HAP-1 (cell line): ENCODE data around the gene AUTS2.

Source experiments
- DNase-seq, 2 experiments: peaks; one replicate each; pipeline ENCODE4 v3.0.0-alpha.2; 2016 to 2020; ENCODE audit warnings: low spot score in 2 of 2
- H3K27me3 ChIP-seq: fragments of 250-450 bp; sonication (Bioruptor Pico); 2 replicates; pipeline ENCODE4 v1.5.1; 2020; ENCODE audit warnings: low read depth, mild to moderate bottlenecking, moderate library complexity
- H3K36me3 ChIP-seq: fragments of 250-450 bp; sonication (Bioruptor Pico); replicated peaks from 2 replicates; pipeline ENCODE4 v1.5.1; 2020; ENCODE audit warnings: mild to moderate bottlenecking
- H3K4me1 ChIP-seq: fragments of 250-450 bp; sonication (Bioruptor Pico); 2 replicates; pipeline ENCODE4 v1.5.1; 2020; ENCODE audit warnings: mild to moderate bottlenecking
- H3K4me3 ChIP-seq: fragments of 250-450 bp; sonication (Bioruptor Pico); 2 replicates; pipeline ENCODE4 v1.5.1; 2020; ENCODE audit warnings: mild to moderate bottlenecking, moderate library complexity
- H3K9me3 ChIP-seq: fragments of 250-450 bp; sonication (Bioruptor Pico); 2 replicates; pipeline ENCODE4 v1.5.1; 2020; ENCODE audit warnings: mild to moderate bottlenecking, moderate library complexity
- in situ Hi-C: fragments of 300-500 bp; cut with MboI; formaldehyde crosslinking; loops from 3 replicates; pipeline ENCODE4 v1.14.3; 2020; ENCODE audit warnings: low sequenced_read_pairs, inconsistent platforms, mixed read lengths

AUTS2 gene

DNA sequence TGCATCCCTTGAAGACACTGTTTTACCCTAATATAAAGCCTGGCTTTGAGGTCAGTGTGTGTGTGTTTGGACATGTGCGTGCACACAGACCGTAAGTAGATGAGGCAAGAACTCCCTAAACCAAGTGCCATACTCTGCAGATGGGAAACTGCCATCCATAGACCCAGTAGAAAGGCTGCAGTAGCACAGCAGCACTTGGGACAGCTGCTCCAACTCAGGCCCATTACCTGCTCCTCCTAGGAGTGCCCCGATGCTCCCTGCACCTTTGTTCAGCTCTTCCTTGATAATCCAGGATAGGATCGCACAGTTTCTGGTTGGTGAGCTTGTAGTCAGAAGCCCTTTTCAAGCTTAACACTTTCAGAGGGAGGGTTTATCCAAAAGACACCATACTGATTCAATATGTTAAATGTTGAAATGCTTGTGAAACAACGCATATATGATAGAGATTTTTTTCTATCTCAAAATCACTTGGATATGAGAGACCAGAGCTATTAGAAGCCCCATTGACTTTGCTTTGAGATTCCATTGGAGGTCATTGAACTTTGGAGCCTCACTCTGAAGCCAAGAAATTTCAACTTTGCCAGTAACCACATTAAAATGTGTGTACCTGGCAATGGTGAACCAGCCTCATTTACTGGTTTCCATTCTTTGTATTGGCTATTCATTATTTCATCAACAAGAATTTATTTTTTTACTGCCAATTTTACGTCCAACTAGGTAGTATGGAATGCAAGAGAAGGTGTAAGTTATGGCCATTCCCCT is 776.7 kb downstream of the AUTS2 start:
- Histone ChIP-seq H3K4me3 (no peak overlapping the region), H3K27me3 (no peaks in the 10 kb centered on the region), H3K36me3 (no peaks in the 10 kb centered on the region), H3K9me3 (no peaks in the 10 kb centered on the region), H3K4me1 (no peaks in the 10 kb centered on the region)
- in situ Hi-C loops: no loop called here
- DNase-seq: no peak

DNA sequence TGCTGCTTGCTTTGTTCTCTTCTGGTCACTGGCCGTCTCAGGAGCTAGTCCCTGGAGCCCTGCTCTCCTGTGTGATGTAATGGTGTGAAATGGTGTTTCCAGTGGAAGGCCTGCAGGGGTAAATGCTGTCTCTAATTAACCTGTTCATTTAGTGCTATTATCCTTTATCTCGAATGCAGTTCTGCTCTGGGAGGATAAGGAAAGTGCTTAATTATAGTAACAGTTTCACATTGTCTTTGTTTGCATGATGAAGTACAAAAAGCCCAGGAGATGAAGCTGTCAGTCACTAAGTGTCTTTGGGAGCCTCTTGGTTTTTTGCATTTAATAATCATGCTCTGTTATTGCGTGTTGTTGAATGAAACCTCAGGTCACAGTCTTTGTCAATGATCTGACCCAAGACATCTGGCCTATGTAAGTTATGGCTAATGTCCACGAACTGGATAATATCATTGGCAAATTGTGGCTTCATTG is 778.3 kb downstream of the AUTS2 start:
- Histone ChIP-seq H3K27me3 (no peaks in the 10 kb centered on the region; the same call in 1 of the 2 replicates), H3K4me3 (no peak overlapping the region), H3K9me3 (no peaks in the 10 kb centered on the region), H3K36me3 (no peaks in the 10 kb centered on the region), H3K4me1 (no peaks in the 10 kb centered on the region)
- DNase-seq: no peak
- in situ Hi-C loops: no loop called here

DNA sequence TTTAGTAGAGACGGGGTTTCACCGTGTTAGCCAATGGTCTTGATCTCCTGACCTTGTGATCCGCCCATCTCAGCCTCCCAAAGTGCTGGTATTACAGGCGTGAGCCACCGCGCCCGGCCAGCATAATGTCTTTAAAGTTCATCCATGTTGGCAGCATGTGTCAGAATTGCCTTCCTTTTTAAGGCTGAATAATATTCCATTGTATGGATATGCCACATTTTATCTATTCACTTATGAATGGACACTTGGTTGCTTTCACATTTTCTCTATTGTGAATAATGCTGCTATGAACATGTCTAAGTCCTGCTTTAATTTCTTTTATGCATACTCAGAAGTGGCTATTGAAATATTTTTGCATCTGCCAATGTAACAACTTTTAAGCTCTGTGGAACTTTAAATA is 779.7 kb downstream of the AUTS2 start:
- Histone ChIP-seq H3K4me1 (no peaks in the 10 kb centered on the region), H3K9me3 (no peaks in the 10 kb centered on the region), H3K4me3 (no peak overlapping the region), H3K27me3 (no peaks in the 10 kb centered on the region; the same call in 1 of the 2 replicates), H3K36me3 (no peaks in the 10 kb centered on the region)
- in situ Hi-C loops: no loop called here
- DNase-seq: no peak

DNA sequence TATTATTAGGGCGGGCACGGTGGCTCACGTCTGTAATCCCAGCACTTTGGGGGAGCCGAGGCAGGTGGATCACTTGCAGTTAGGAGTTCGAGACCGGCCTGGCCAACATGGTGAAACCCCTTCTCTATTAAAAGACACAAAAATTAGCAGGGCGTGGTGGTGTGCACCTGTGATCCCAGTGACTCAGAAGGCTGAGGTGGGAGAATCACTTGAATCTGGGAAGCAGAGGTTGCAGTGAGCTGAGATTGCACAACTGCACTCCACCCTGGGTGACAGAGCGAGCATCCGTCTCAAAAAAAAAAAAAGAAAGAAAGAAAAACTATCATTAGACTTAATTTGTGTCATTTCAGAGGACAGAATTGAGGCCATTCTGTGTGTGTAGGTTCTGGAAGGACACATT is 780.9 kb downstream of the AUTS2 start:
- Histone ChIP-seq H3K4me3 (no peak overlapping the region), H3K9me3 (no peaks in the 10 kb centered on the region), H3K36me3 (no peaks in the 10 kb centered on the region), H3K4me1 (no peaks in the 10 kb centered on the region), H3K27me3 (no peaks in the 10 kb centered on the region; the same call in 1 of the 2 replicates)
- in situ Hi-C loops: no loop called here
- DNase-seq: no peak

DNA sequence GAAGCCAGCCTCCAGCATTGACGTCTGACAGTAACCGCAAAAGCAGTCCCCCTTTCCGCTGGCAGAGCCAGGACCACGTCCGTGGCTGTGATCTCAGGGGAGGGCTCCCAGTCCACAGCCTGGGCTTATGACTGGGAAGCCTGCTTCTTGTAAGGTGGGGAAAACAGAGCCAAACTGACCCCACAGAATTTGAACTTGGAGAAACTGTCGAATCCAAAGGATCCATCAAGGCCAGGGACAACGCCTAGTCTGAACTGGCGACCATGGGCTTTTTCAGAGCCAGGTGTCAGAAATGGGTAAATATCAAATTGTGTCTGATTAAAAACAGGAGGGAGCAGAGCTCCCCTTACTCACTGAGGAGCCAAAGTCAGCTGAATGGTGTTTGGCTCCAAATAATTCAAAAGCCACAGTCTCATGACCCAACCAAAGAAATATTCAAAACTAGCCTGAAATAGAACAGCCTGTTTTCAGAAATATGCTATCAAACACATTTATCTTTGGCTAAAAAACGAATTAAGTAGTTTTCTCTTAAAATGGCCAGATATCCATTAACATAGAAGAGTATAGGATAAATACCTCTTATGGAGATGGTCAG is 782.2 kb downstream of the AUTS2 start:
- in situ Hi-C loops: no loop called here
- Histone ChIP-seq H3K4me1 (no peaks in the 10 kb centered on the region), H3K36me3 (no peaks in the 10 kb centered on the region), H3K9me3 (no peaks in the 10 kb centered on the region), H3K4me3 (no peak overlapping the region), H3K27me3 (no peaks in the 10 kb centered on the region; the same call in 1 of the 2 replicates)
- DNase-seq: no peak

DNA sequence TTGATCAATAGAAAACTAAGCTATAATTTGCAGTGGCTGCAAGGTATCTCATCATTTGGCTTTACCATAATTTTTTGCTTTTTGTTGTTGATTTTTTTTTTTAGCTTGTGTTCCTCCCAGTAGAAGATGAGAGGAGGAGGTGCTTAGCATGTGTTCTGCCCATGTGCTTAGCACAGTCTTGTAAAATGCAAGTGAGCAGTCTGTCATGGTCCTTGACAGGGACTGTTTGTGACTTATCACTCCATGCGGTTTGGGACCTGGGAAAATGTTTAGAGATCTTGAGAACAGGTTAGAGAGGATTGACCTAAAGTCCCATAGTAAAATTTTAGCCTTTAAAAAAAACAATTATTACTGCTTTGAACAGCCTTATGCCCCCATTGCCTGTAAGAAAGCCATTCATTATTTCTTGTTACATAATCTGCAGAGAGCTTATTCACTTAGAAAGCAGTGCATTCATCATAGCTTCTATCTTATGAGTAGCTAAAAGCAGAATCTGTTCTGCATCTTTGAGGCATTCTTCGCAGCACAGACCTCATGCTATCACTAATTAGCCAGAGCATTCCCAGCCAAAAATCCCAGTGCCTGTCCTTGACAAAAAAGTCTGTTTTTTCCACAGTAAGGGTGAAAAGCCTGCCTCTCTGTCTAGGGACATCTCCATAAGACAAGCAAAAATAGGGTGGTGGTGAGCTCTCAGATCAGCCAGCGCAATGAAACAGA is 784.9 kb downstream of the AUTS2 start:
- H3K27me3 ChIP-seq: no peaks in the 10 kb centered on the region; the same call in 1 of the 2 replicates
- DNase-seq: no peak
- in situ Hi-C loops: no loop called here
- H3K4me3 ChIP-seq: no peak overlapping the region
- no peaks in the 10 kb centered on the region for H3K4me1 ChIP-seq
- no peaks in the 10 kb centered on the region for H3K9me3 ChIP-seq
- H3K36me3 ChIP-seq: no peaks in the 10 kb centered on the region

DNA sequence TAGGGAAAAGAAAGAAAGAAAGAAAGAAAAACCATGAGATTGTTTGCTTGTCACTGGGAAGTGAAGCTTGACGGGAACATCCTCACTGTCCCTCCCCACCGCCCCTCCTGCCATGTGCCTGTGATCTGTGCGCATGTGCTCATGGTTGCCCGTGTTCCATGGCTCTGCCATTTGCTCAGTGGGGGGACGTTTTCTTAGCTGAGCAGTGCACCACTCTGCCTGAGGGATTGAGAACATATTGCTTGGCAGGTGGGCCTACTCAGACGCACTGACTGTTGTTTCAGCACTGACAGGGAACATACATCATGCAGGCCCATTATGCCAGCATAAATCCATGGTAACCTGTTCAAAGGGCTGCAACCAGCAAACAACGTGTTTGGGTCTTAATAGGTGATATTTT is 785.7 kb downstream of the AUTS2 start:
- Histone ChIP-seq H3K36me3 (no peaks in the 10 kb centered on the region), H3K4me1 (no peaks in the 10 kb centered on the region), H3K4me3 (no peak overlapping the region), H3K27me3 (no peaks in the 10 kb centered on the region; the same call in 1 of the 2 replicates), H3K9me3 (no peaks in the 10 kb centered on the region)
- DNase-seq: no peak
- in situ Hi-C loops: no loop called here

DNA sequence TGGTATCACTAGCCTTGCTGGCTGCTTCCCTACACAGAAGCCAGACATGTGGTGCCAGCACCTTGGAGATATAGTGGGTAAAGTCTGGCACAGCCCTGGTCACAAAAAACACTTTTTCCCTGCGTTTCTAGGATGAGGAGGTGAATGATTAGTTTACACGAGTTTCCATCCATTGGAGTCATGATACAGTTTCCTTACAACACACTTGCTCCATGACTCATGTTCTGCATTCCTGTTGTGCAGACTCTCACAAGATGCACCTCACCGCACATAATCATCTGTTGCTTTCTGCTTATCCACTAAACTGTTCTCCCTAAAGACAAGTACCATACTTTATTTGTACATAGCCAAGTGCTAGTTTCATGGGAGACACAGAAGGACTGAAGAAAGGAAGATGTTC is 786.6 kb downstream of the AUTS2 start:
- Histone ChIP-seq H3K9me3 (no peaks in the 10 kb centered on the region), H3K4me1 (no peaks in the 10 kb centered on the region), H3K27me3 (no peaks in the 10 kb centered on the region; the same call in 1 of the 2 replicates), H3K4me3 (no peak overlapping the region), H3K36me3 (no peaks in the 10 kb centered on the region)
- no peak for DNase-seq
- in situ Hi-C loops: no loop called here

DNA sequence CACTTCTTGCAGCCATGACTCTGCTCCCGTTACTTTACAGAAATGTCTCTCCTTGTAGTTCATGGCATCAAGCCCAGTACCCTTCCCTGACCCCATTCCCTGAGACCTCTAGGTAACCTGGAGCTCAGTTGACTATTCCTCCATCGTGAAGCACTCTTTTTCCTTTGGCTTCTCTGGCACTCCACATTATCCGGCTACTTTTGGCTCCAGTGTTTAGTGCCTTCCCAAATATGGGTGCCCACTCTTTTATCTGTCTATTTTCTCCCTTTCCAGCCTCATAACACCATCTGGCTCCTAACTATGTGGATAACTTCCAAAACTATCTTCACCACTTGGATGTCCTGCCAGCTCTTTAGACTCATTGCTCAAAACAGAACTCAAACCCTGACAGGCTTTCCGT is 788.9 kb downstream of the AUTS2 start:
- Histone ChIP-seq H3K36me3 (no peaks in the 10 kb centered on the region), H3K27me3 (no peaks in the 10 kb centered on the region), H3K4me3 (no peak overlapping the region), H3K9me3 (no peaks in the 10 kb centered on the region), H3K4me1 (no peaks in the 10 kb centered on the region)
- in situ Hi-C loops: no loop called here
- no peak for DNase-seq

DNA sequence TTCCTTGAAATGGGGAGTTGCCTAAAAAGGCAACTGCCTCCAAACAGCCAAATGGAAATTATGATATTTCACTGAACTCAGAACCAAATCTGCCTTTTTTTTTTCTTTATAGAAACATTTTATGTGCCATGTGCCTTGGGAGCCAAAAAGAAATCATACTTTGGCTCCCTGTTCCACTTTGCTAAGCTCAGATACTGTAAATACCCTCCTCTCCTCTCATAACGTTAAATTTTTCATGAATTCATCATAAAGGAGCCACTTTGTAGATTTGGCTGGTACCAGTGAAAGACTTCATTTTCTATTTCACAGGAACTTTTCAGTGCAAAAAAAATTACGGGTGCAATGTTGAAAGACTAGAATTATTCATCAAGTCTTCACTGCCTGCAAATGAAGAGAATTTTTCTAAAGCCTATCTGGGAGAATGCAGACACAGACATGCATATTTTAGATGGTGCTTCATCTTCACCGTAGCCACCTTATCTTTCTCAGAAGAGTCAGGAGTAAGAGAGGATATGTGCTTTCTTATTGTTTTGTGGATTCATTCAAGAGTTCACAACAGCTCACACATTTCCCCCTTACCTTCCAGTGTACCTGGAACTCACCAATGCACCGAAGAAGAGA is 791.4 kb downstream of the AUTS2 start:
- in situ Hi-C loops: no loop called here
- no peaks in the 10 kb centered on the region for H3K27me3 ChIP-seq
- no peak overlapping the region for H3K4me3 ChIP-seq
- no peaks in the 10 kb centered on the region for H3K9me3 ChIP-seq
- no peaks in the 10 kb centered on the region for H3K36me3 ChIP-seq
- no peaks in the 10 kb centered on the region for H3K4me1 ChIP-seq
- no peak for DNase-seq

DNA sequence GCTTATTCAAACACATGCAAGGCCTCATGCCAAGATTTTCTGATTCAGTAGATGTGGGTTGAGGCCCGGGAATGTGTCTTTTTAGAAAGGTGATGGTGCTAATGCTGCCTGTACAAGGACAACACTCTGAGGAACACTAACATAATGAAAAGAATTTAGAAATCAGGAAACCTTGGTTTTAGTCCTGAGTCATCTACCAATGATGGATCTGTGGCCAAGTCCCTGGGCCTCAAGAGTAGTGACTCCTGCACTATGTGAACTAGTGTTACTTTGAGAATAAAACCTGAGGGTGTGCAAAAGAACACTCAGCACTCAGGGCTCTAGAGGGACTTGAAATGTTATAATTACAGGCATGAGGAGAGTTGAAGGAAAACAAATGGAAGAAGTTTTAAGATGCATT is 792.0 kb downstream of the AUTS2 start:
- H3K36me3 ChIP-seq: no peaks in the 10 kb centered on the region
- H3K9me3 ChIP-seq: no peaks in the 10 kb centered on the region
- H3K4me1 ChIP-seq: no peaks in the 10 kb centered on the region
- in situ Hi-C loops: no loop called here
- DNase-seq: no peak
- no peak overlapping the region for H3K4me3 ChIP-seq
- H3K27me3 ChIP-seq: no peaks in the 10 kb centered on the region

DNA sequence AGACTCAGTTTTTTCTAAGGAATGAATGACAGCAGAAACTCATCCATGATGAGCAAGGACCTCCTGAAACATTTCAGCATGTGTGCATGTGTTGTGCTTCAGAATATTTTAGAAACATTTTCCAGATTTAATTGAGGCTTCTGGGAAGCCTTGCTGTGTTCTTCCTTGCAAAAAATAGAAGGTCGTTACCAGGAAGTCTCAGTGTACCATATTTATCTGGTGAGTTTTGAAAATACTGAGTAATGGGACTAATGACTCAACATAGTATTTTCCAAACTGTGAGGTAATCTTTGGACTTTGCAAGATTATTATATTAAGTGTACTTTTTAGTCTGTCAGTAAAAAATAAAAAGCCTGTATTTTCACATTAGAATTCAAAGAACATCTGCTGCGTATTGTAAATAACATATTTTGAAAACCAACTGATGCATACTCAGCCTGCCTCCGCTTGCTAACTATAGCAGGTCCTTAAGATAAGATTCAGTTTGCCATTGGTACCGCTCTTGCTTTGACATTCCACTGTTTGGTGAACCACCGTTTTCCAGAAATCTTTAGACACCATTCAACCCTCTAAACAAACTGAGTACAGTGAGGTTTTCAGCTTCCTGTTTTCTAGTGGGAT is 794.1 kb downstream of the AUTS2 start:
- Histone ChIP-seq H3K36me3 (no peaks in the 10 kb centered on the region), H3K4me1 (no peaks in the 10 kb centered on the region), H3K9me3 (no peaks in the 10 kb centered on the region), H3K27me3 (no peaks in the 10 kb centered on the region), H3K4me3 (no peak overlapping the region)
- in situ Hi-C loops: no loop called here
- no peak for DNase-seq

DNA sequence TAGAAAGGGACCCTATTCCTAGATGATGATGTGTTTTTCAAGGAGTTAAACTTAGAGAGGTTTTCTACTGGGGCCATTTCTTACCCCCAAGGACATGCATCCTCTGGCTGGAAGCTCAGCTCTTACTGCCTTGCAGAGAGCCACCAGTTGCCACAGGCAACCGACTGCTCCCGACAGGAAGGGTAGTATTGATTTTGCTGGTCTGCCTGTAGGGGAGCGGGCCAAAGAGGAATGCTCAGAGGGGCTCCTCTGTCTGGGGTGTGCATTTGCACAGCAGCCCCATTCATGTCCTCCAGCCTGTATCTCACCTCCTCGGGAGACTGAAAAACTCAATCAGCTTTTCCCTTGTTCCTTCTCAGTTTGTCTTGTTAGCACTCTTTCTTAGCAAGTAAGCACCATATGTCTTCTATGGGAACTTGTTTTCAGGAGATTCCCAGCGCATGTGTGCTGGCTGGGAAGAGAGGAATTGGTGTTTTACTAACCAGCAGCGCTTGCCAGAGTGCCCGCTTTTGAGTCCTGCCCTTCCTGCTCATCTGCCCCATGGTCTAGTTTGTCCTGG is 794.7 kb downstream of the AUTS2 start:
- DNase-seq: no peak

More for the DNA sequence above, 794.7 kb downstream of the AUTS2 start:
- Histone ChIP-seq H3K4me3 (no peak overlapping the region), H3K36me3 (no peaks in the 10 kb centered on the region), H3K27me3 (no peaks in the 10 kb centered on the region), H3K4me1 (no peaks in the 10 kb centered on the region), H3K9me3 (no peaks in the 10 kb centered on the region)
- in situ Hi-C loops: no loop called here
